SK-N-MC (cell line): ENCODE measurements around the gene MYOM3.

Experiments used
- EZH2 ChIP-seq: fragments of 200-600 bp; sonication (generic); IDR thresholded peaks from one replicate; pipeline ENCODE4 v1.6.1; 2017; ENCODE audit warnings: antibody characterized with exemption
- POLR2AphosphoS5 ChIP-seq: IDR thresholded peaks from 2 replicates; pipeline ENCODE4 v1.6.1; 2012; ENCODE audit warnings: mild to moderate bottlenecking, low read depth, low read length, borderline replicate concordance

DNA sequence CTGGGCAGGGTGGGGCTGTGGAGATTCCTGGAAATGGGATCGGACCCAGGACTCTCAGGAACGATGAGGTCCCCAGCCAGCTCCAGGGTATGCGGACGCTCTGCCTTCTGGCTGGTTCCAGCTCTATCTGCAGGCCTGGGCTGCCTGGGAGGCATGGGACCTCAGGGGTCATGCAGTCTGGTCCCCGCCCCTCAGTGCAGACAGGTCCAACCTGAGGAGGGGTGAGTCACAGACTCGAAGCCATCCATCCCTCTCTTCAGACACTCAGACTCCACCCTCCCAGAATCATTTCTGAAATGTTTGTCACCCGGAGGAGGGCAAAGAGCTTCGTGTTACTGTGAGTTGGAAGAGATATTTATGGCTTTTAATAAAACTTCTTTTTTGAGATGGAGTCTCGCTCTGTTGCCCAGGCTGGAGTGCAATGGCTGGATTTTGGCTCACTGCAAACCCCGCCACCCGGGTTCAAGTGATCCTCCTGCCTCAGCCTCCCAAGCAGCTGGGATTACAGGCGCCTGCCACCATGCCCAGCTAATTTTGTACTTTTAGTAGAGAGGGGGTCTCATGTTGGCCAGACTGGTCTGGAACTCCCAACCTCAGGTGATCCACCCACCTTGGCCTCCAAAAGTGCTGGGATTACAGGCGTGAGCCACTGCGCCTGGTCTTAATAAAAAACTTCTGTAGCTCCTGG is 5.9 kb upstream of the MYOM3 start:
- TF ChIP-seq POLR2AphosphoS5 = no peak
- TF ChIP-seq EZH2 = no peak
